Uterus (tissue), 4 donors: ENCODE data around the gene SGMS1. TPM values are rescaled to one million over a fixed set of nuclear protein-coding genes. Genes with fewer than 3 reads are reported as not detected.

Source experiments
- DNase-seq, 2 donors: peaks; one replicate each; pipeline ENCODE4 v3.0.0-alpha.2; 2019 to 2020
- H3K27ac ChIP-seq, 2 donors: fragments of 200-600 bp; sonication (generic); 1 replicate in 1 of 2; 2 replicates in 1 of 2; pipeline ENCODE4 v1.5.1; 2016 to 2018
- H3K27me3 ChIP-seq, 2 donors: fragments of 200-600 bp; sonication (generic); one replicate each; pipeline ENCODE4 v1.5.1; 2018 to 2019; ENCODE audit warnings: control low read depth in 1 of 2
- H3K36me3 ChIP-seq, 2 donors: fragments of 200-600 bp; sonication (generic); one replicate each; pipeline ENCODE4 v1.5.1; 2019; ENCODE audit warnings: control low read depth in 1 of 2
- H3K4me1 ChIP-seq, 2 donors: fragments of 200-600 bp; sonication (generic); one replicate each; pipeline ENCODE4 v1.5.1; 2018 to 2019; ENCODE audit warnings: control low read depth in 1 of 2
- H3K4me3 ChIP-seq, 2 donors: fragments of 200-600 bp; sonication (generic); 1 replicate in 1 of 2; 2 replicates in 1 of 2; pipeline ENCODE4 v1.5.1; 2018 to 2019; ENCODE audit warnings: mild to moderate bottlenecking in 1 of 2
- H3K9me3 ChIP-seq, 2 donors: fragments of 200-600 bp; sonication (generic); one replicate each; pipeline ENCODE4 v1.5.1; 2019; ENCODE audit warnings: control low read depth in 1 of 2
- CTCF ChIP-seq, 4 experiments: fragments of 200-600 bp in 2 of 4; fragments of 450-650 bp in 2 of 4; sonication (generic) in 2 of 4; IDR thresholded peaks; one replicate each; pipeline ENCODE4 v1.5.1; 2016 to 2019; ENCODE audit warnings: antibody characterized with exemption in 4 of 4, mild to moderate bottlenecking in 2 of 4, moderate library complexity in 1 of 4
- POLR2A ChIP-seq, 2 donors: fragments of 450-650 bp; IDR thresholded peaks; one replicate each; pipeline ENCODE4 v1.6.1; 2016; ENCODE audit warnings: antibody characterized with exemption in 2 of 2, mild to moderate bottlenecking in 1 of 2, moderate library complexity in 1 of 2
- intact Hi-C: fragments of 100-400 bp; cut with DNase I; formaldehyde crosslinking; loops from one replicate; pipeline ENCODE4 v1.15.1; 2023; ENCODE audit warnings: low total_unique reads
- total RNA-seq, 4 donors: library from RNA; depleted of rRNA in 3 of 4; stranded (reverse); fragments of >200 nt in 3 of 4; gene quantifications; one replicate each; pipeline versions ENCODE4 v1.1.0 to v1.2.4, GENCODE V29; 2014 to 2023
- donor health status: DM: yes; HTN: yes; CAD: no.

SGMS1 gene
- total RNA-seq, 4 donors from 2014 or later = 38.0 to 102 (median 57.7) TPM

- intact Hi-C loops = no loop called here
- H3K27ac ChIP-seq = no peak overlapping the region
- TF ChIP-seq CTCF (IDR thresholded peaks at IDR 0.05) = no peak
- no peak for TF ChIP-seq POLR2A (IDR thresholded peaks at IDR 0.05)
- DNase-seq = no peak
- H3K9me3 ChIP-seq = no peaks in the 10 kb centered on the region
- no peaks in the 10 kb centered on the region for H3K27me3 ChIP-seq
- H3K36me3 ChIP-seq = no peaks in the 10 kb centered on the region
- H3K4me3 ChIP-seq = no peak overlapping the region
- H3K4me1 ChIP-seq = no peaks in the 10 kb centered on the region
These were observed 305.6 kb downstream of the SGMS1 start for GRCh38 chr10:50318129-50318528.

- H3K27ac ChIP-seq = no peak overlapping the region
- no peaks in the 10 kb centered on the region for H3K9me3 ChIP-seq
- H3K4me3 ChIP-seq = no peak overlapping the region
- no peak for TF ChIP-seq POLR2A (IDR thresholded peaks at IDR 0.05)
- TF ChIP-seq CTCF (IDR thresholded peaks at IDR 0.05) = no peak
- intact Hi-C loops = no loop called here
- no peaks in the 10 kb centered on the region for H3K36me3 ChIP-seq
- no peak for DNase-seq
- no peaks in the 10 kb centered on the region for H3K4me1 ChIP-seq
- no peaks in the 10 kb centered on the region for H3K27me3 ChIP-seq
These were observed 306.8 kb downstream of the SGMS1 start for GRCh38 chr10:50316695-50317648.

GRCh38 chr10:50316174-50316573 is 307.6 kb downstream of the SGMS1 start:
- intact Hi-C loops = no loop called here
- TF ChIP-seq CTCF (IDR thresholded peaks at IDR 0.05) (no peak), POLR2A (IDR thresholded peaks at IDR 0.05) (no peak)

GRCh38 chr10:50315424-50315823 is 308.3 kb downstream of the SGMS1 start:
- TF ChIP-seq CTCF (IDR thresholded peaks at IDR 0.05) (no peak), POLR2A (IDR thresholded peaks at IDR 0.05) (no peak)
- H3K9me3 ChIP-seq = no peaks in the 10 kb centered on the region
- H3K36me3 ChIP-seq = no peaks in the 10 kb centered on the region
- no peak for DNase-seq
- no peaks in the 10 kb centered on the region for H3K27me3 ChIP-seq
- no peak overlapping the region for H3K27ac ChIP-seq
- H3K4me1 ChIP-seq = no peaks in the 10 kb centered on the region
- intact Hi-C loops = no loop called here
- no peak overlapping the region for H3K4me3 ChIP-seq

More at GRCh38 chr10:50316174-50316573, 307.6 kb downstream of the SGMS1 start:
- Histone ChIP-seq H3K27ac (no peak overlapping the region), H3K36me3 (no peaks in the 10 kb centered on the region), H3K4me3 (no peak overlapping the region), H3K27me3 (no peaks in the 10 kb centered on the region), H3K9me3 (no peaks in the 10 kb centered on the region), H3K4me1 (no peaks in the 10 kb centered on the region)
- DNase-seq = no peak
